RWPE2 (cell line): ENCODE data around the gene TIMP4.

Source experiments
- ATAC-seq: fragments of 200-7000 bp; cut with Tn5 transposase; 3 replicates; pipeline ENCODE4 v1.9.1; 2021; ENCODE audit warnings: low read depth
- DNase-seq: peaks from one replicate; pipeline ENCODE4 v3.0.0-alpha.2; 2020; ENCODE audit warnings: low spot score
- H3K27ac ChIP-seq: fragments of 450-650 bp; 2 replicates; pipeline ENCODE4 v1.5.1; 2017; ENCODE audit warnings: mild to moderate bottlenecking; ENCODE audit not compliant: poor library complexity, severe bottlenecking
- H3K27me3 ChIP-seq: fragments of 250-450 bp; sonication (Bioruptor Pico); 2 replicates; pipeline ENCODE4 v1.5.1; 2021; ENCODE audit warnings: mild to moderate bottlenecking, moderate library complexity; ENCODE audit not compliant: insufficient read depth, poor library complexity, severe bottlenecking
- H3K36me3 ChIP-seq: fragments of 250-450 bp; sonication (Bioruptor Pico); 2 replicates; pipeline ENCODE4 v1.5.1; 2020; ENCODE audit warnings: low read depth, mild to moderate bottlenecking, moderate library complexity
- H3K4me1 ChIP-seq: fragments of 250-450 bp; sonication (Bioruptor Pico); 2 replicates; pipeline ENCODE4 v1.5.1; 2021; ENCODE audit warnings: mild to moderate bottlenecking, moderate library complexity; ENCODE audit not compliant: insufficient read depth, poor library complexity, severe bottlenecking
- H3K4me3 ChIP-seq: fragments of 250-450 bp; sonication (Bioruptor Pico); 2 replicates; pipeline ENCODE4 v1.5.1; 2021; ENCODE audit warnings: mild to moderate bottlenecking, moderate library complexity; ENCODE audit not compliant: severe bottlenecking
- H3K9me3 ChIP-seq: fragments of 250-450 bp; sonication (Bioruptor Pico); 2 replicates; pipeline ENCODE4 v1.5.1; 2021; ENCODE audit warnings: mild to moderate bottlenecking, moderate library complexity; ENCODE audit not compliant: severe bottlenecking
- CTCF ChIP-seq: fragments of 450-650 bp; IDR thresholded peaks from one replicate; pipeline ENCODE4 v1.5.1; 2017; ENCODE audit warnings: mild to moderate bottlenecking, moderate library complexity; ENCODE audit not compliant: poor library complexity, severe bottlenecking

Gene TIMP4

GRCh38 chr3:12186046-12186445, 27.3 kb upstream of the TIMP4 start:
- TF ChIP-seq CTCF: no peak
- Histone ChIP-seq H3K27ac (no peak overlapping the region), H3K9me3 (no peaks in the 10 kb centered on the region), H3K4me3 (no peak overlapping the region), H3K4me1 (peaks cover 22% of the 10 kb centered on the region), H3K27me3 (no peaks in the 10 kb centered on the region), H3K36me3 (no peaks in the 10 kb centered on the region)
- no peak for ATAC-seq
- DNase-seq: no peak

GRCh38 chr3:12185172-12185710, 26.5 kb upstream of the TIMP4 start:
- Histone ChIP-seq H3K4me3 (no peak overlapping the region), H3K36me3 (no peaks in the 10 kb centered on the region), H3K27ac (no peak overlapping the region), H3K27me3 (no peaks in the 10 kb centered on the region), H3K9me3 (no peaks in the 10 kb centered on the region), H3K4me1 (peaks cover 25% of the 10 kb centered on the region)
- no peak for TF ChIP-seq CTCF
- ATAC-seq (no peak), DNase-seq (no peak)

- Histone ChIP-seq H3K4me1 (peaks cover 30% of the 10 kb centered on the region), H3K36me3 (no peaks in the 10 kb centered on the region), H3K4me3 (no peak overlapping the region), H3K9me3 (no peaks in the 10 kb centered on the region), H3K27me3 (no peaks in the 10 kb centered on the region), H3K27ac (no peak overlapping the region)
- ATAC-seq (no peak), DNase-seq (no peak)
- TF ChIP-seq CTCF: no peak
These were observed 25.8 kb upstream of the TIMP4 start for GRCh38 chr3:12184541-12184940.

GRCh38 chr3:12182687-12183441, 24.2 kb upstream of the TIMP4 start:
- Histone ChIP-seq H3K9me3 (no peaks in the 10 kb centered on the region), H3K36me3 (no peaks in the 10 kb centered on the region), H3K4me3 (no peak overlapping the region), H3K4me1 (peaks cover 23% of the 10 kb centered on the region), H3K27ac (no peak overlapping the region), H3K27me3 (no peaks in the 10 kb centered on the region)
- ATAC-seq (no peak), DNase-seq (no peak)
- TF ChIP-seq CTCF: no peak

GRCh38 chr3:12181806-12182205, 23.1 kb upstream of the TIMP4 start:
- no peak for TF ChIP-seq CTCF
- peaks cover 16% of the 10 kb centered on the region for H3K4me1 ChIP-seq
- H3K36me3 ChIP-seq: no peaks in the 10 kb centered on the region
- no peak overlapping the region for H3K27ac ChIP-seq
- no peaks in the 10 kb centered on the region for H3K27me3 ChIP-seq
- no peak for ATAC-seq
- no peak for DNase-seq
- H3K4me3 ChIP-seq: no peak overlapping the region
- H3K9me3 ChIP-seq: no peaks in the 10 kb centered on the region
